ENCODE measurements around the gene TBCD. TPM values are rescaled to one million over a fixed set of nuclear protein-coding genes. Genes with fewer than 3 reads are reported as not detected.

The TBCD gene
- total RNA-seq, 1 donor from 2014 or later: 50.9 TPM

DNA sequence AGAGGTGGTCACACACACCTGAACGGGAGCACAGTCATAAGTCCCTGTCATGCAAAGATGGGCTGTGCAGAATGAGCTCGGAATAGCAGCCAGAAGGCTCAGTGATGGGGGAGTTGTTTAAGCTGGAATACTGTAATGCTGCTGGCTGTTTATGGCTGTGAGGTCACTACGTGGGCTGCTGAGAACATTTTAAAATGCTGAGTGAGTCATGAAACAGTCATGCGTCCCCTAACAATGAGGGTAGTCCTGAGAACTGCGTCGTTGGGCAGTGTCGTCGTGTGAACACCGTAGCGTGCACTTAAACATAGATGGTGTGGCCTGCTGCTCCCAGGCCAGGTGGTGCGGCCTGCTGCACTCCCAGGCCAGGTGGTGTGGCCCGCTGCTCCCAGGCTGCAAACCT is 39.7 kb downstream of the TBCD start:
- DNase-seq: peak; percentile 91

DNA sequence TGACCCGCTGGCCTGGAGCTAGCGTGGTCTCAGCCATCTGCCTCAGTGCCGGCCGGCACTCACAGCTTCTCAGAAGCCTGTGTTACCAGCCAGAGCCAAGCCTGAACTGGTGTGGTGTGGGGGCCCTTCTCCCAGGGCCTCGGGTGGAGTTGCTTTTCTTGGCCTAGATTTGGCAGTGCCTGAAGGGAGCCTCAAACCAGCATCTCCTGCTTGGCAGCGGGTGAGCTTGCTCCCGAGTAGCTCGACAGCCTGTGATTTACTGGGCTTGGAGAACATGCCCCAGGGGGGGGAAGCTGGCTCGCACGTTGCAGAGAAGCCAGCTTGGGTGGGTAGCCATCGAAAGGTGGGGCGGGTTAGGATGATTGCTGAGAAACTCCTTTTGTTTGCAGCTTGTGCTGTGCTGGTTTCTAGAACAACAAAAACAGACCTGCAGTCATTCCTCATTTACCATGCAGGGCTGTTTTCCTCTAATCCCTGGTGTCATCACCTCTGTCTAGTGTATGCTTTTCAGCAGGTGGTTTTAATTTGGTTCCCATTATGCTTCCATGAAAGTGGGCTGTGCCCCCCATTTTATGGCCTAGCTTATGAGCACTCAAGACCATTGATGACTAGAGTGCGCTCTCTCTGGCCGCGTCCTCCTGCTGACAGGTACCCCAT is 42.2 kb downstream of the TBCD start:
- no peak for DNase-seq

DNA sequence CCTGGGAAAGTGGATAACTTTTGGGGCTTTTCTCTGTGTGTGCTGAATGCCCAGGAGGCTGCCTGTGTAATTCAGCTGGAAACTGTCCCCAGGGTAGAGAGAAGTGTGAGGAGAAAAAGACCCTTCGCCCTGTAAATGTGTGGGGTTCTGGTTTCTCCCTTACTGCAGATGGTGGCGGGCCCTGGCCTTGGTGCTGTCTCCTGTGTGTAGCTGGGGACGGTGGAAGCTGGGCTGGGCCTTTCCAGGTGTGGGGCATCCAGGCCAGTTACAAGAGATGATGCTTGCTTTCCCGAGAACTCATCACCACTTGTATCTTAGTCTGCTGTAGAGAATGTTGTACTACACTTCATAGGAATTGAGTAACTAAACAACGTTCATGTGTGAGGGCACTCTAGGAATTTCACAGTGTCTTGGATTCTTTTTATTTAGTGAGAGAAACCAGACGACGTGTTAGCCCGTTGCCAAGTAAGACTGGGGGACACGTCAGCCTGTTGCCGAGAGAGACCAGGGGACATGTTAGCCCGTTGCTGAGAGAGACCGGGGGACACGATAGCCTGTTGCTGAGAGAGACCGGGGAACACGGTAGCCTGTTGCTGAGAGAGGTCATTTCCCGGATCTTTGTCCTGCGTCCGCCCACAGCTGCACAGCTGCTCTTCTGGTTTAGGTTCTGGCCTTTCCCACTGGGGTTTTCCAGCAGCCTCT is 43.1 kb downstream of the TBCD start:
- peak; percentile 22 for DNase-seq

DNA sequence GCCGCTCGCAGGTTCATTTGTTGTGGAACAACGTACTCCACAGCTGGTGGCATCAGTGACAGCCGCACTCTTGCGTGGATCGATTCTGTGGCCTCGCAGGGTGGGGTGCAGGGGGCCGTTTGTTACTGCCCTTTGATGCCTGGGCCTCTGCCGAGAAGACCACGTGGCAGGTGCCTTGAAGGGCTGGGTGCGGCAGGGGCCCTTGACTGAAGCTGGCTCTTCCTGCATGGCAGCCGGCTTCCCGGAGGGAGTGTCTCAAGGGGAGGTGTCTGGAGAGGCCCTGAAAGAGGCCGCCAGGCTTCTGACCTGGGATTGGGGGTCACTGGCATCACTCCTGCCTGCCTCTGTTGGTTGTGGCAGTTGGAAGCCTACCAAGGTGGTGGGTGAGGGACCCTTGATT is 43.8 kb downstream of the TBCD start:
- no peak for DNase-seq

DNA sequence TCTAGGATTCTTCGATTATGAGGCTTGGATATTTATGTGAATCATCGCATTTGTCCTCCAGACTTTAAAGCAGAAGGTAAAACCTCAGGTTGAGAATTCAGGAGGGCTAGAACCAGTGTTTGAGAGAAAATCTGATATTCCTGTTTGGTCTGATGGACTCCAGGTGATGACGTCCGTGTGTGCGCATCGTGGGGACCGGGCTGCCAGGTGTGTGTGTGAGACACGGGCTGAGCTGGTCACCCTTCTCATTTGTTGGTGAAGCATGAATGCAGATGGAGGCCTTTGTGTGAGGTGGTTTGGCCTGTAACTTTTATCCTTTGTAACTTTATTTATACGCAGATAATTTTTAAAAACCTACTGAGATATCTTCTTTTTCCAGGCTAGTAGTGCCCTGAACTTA is 45.2 kb downstream of the TBCD start:
- no peak for DNase-seq

DNA sequence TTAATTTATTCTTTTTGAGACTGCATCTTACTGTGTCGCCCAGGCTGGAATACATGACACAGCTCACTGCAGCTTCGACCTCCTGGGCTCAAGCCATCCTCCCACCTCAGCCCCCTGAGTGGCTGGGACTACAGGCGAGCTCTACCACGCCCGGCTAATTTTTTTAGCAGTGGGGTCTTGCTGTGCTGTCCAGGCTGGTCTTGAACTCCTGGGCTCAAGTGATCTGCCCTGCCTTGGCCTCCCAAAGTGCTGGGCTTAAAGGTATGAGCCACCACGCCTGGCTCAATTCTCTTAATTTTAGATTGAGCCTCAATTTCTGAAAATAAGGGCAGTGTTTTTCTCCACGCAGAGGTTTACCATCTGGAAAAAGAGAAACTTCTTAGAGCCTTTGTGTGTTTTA is 46.9 kb downstream of the TBCD start:
- no peak for DNase-seq

DNA sequence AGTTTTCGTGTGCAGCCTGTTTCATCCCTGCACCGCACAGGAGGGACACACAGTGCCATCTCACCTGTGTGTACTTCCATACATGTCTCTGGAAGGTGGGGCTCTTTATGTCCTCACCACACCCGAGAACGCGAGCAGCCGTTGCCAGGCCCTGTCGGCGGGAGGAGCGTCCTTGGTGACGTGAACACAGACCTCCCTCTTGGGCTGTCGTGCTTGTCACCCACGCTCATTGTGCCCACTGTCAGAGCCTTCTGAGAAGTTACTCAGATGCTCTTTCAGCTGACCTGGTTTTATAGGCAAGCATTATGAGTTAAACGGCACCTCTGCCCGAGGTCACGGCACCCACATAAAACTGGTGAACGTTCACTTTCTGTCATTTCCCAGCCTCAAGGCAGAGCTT is 47.7 kb downstream of the TBCD start:
- DNase-seq: no peak

DNA sequence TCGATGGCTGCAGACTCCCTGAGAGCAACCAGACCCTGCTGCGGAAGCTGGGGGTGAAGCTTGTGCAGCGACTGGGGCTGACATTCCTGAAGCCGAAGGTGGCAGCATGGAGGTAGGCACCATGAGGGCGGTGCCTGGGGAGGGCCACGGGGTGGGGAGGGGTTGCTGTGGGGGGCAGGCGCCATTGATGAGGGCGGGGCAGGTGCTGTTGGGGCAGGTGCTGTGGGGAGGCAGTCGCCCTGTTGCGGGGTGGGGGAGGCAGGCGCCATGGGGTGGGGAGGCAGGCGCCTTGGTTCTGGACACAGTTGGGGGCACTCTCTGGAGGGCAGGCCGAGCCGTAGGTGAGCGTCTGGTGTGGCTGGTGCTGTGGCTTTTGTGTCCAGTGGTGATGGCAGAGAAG is 49.0 kb downstream of the TBCD start:
- no peak for DNase-seq

DNA sequence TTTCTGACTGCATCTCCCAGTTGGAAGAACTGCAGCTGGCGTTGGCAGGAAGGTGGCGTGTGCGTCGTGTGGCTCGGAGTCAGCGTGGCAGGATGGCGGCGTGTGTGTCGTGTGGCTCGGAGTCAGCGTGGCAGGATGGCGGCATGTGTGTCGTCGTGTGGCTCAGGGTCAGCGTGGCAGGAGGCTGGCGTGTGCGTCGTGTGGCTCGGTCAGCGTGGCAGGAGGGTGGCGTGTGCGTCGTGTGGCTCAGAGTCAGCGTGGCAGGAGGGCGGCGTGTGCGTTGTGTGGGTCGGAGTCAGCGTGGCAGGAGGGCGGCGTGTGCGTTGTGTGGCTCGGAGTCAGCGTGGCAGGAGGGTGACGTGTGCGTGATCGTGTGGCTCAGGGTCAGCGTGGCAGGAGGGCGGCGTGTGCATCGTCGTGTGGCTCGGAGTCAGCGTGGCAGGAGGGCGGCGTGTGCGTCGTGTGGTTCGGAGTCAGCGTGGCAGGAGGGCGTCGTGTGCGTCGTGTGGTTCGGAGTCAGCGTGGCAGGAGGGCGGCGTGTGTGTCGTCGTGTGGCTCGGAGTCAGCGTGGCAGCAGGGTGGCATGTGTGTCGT is 49.6 kb downstream of the TBCD start:
- DNase-seq: no peak

DNA sequence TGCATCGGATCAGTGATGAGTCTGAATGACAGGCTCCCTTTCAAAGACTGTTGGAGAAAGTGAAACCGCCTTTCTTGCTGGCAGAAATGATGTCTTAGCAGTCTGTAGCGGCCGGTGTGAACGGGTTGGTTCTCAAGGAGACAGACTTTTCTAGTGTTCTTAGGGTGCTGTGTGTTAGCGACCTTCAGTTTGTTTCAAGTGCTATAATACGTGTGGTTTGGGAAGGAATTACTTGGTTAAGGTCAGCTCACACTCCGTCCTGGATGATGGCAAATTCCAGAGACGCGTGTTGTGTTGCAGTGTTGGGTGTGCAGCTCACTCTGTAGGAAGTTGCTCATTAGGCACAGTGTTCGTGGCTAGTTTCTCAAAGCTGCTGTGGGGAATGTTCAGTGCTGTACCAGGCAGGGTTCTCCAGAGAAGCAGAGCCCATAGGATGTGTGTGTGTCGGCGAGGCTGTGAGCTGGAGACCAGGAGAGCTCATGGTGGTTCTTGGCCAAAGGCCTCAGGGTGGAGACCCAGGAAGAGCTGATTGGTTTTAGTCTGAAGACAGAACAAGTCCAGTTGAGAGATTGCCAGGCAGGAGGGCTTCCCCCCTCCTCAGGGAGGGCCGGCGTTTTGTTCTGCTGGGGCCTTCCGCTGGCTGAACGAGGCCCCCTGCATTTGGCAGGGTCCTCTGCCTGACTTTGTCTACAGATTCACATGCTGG is 50.4 kb downstream of the TBCD start:
- DNase-seq: no peak

DNA sequence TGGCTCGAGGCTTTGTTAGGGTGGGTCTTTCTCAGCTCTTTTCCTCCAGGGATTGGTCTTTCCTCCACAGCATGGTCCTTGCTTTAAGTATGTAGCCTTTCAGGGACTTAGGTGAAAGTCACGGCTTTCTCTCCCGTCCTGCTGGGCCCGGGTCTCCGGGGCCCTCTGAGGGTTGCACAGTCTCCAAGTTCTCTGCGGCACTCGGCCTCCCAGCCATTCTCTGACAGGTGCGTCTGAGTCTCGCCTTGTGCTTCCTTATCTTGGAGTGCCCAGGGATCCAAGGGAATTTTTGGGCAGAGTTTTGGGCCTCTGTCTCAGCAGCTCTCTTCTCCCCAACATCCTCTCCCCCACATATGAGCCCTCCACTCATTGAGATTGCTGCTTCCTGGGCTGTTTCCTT is 51.3 kb downstream of the TBCD start:
- no peak for DNase-seq

DNA sequence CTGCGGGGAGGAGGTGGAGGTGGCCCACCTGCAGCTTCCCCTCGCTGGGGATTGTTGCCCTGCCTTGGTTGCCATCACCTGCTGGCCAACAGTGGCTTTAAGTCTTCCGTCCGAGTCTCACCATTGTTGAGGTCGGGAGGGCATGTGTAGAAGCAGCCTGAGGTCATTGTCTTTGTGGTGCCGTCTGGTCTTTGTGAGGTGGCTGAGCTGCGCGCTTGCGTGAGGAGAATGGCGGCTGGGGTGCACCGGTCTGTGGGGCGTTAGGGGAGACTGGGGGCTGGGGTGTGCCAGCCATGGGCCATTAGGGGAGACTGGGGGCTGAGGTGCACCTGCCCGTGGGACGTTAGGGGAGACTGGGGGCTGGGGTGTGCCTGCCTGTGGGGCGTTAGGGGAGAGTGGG is 51.7 kb downstream of the TBCD start:
- DNase-seq: no peak

DNA sequence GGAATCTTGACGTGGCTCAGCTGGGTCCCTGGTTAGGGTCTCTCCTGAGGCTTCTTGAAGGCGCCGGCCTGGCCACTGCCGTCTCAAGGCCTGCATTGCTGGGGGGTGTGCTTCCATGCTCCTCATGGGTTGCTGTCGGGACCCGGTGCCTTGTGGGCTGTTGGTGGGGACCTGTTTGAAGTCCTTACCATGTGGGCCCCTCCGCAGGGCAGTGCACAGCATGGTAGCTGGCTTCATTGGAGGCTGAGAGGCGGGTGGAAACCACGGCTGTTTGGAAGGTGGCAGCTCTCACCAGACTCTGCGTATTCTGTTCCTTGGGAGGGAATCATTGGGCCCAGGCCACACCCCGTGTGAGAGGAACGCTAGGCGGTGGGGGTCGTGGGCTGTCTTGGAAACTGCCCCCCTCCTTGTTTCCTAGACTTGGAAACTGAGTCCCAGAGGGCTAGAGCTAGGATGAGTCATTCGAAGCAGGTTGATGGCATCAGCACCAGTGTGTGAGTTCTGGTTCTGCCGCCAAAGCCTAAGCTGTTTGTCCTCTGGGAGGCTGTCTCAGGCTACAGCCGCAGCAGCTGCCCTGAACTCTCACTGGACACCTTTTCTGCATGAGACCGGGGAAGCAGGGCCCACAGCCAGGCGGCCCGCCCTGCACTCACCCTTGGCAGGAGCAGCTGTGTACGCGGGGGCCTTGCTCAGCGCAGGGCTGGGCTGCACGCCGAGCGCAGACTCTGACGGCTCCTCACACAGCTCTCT is 52.8 kb downstream of the TBCD start:
- DNase-seq: no peak

DNA sequence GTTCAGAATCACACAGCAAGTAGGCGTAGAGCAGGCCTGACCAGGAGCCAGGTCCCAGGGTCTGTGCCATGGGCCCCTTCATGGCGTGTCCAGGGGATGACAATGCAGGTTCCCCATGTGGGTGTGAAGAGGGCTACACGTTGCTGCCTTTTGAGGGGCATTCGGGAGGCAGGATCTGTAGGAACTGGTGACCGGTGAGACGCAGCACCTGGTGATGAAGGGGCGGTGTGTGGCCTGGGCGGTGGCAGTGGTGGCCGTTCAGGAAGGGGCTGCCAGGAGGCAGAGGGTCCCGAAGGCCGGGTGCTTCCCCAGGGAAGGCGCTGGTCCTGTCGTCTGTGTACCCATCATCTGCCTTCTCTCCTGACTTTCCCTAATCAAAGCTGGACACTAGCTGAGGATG is 53.4 kb downstream of the TBCD start:
- no peak for DNase-seq

DNA sequence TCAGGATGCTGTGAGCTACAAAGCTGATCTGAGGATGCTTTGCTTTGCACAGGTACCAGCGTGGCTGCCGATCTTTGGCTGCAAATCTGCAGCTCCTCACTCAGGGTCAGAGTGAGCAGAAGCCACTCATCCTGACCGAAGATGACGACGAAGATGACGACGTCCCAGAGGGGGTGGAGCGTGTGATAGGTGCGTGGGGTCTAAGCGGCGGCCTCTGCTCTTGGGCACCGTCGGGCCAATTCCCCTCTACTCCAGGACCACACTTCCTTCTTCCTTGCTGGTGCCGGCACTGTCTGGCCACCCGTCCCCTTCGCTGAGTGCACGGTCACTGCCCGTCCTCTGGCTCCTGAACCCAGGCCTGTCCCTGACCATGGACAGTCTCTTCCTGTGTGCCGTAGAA is 54.0 kb downstream of the TBCD start:
- DNase-seq: no peak

DNA sequence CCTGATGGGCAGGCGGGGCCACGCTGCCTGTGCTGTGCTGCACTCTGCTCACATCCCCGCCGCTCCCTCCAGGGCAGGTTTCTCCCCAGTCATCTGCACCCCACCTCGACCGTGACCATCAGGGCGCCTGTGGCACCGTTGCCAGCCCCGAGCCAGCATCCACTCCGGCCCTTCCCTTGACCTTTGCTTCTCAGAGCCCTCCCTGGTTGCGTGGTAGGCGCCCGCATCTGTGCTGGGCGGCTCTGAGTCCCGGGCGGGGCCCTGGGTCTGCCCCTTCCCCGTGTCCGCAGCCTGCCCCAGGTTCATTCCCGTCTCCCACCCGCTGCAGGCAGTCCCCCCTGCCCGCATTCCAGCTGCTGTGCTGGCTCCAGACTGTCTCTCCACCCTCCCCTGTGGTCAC is 54.8 kb downstream of the TBCD start:
- DNase-seq: no peak

DNA sequence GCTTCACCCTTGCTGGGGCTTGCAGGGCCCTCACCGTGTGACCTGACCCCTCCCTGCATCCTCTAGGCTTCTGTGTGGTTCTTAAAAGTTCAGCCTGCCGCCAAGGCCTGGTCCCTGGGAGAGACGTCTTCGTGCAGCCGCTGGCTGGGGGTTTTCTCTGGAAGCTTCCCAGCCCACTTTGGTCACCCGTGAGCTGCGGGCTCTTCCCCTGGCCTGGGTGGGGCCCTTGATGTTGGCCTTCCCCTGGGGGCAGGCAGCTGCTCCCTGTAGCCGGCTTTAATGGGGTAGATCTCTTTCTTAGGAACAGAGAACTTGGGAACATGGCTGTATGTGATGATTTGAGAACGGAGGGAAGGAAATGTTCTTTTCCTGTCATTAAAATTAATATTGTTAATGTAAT is 55.2 kb downstream of the TBCD start:
- no peak for DNase-seq

DNA sequence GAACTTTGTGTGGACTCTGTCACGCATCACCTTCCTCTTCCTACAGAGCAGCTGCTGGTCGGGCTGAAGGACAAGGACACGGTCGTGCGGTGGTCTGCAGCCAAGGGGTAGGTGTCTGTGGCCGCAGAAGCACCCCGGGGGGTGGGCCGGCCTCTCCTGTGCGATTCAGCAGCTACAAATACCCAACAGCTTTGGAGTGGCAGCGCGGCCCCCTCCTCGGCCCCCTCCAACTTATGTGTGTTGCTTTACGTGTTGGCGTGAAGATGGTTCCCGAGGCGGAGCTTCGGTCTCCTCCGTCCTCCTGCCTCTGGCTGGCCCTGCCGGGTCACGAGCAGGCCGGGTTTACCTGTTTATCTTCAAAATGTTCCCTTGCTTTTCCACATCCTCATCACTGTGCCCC is 55.7 kb downstream of the TBCD start:
- DNase-seq: no peak

DNA sequence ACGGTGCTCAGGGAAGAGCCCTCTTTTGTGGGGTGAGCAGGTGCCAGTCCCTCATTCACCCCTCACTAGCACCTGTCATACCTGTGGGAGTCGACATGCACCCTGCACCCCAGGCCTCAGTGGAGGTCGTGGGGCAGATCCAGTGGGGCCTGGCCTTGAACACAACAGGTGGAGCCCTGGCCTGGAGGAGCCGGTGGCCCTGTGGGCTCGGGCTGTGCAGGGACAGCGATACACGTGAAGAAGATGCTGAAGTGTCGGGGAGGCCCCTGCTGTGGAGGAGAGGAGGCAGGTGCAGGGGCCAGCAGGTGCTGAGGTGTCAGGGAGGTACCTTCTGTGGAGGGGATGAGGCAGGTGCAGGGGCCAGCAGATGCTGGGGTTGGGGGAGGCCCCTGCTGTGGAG is 56.1 kb downstream of the TBCD start:
- DNase-seq: no peak

DNA sequence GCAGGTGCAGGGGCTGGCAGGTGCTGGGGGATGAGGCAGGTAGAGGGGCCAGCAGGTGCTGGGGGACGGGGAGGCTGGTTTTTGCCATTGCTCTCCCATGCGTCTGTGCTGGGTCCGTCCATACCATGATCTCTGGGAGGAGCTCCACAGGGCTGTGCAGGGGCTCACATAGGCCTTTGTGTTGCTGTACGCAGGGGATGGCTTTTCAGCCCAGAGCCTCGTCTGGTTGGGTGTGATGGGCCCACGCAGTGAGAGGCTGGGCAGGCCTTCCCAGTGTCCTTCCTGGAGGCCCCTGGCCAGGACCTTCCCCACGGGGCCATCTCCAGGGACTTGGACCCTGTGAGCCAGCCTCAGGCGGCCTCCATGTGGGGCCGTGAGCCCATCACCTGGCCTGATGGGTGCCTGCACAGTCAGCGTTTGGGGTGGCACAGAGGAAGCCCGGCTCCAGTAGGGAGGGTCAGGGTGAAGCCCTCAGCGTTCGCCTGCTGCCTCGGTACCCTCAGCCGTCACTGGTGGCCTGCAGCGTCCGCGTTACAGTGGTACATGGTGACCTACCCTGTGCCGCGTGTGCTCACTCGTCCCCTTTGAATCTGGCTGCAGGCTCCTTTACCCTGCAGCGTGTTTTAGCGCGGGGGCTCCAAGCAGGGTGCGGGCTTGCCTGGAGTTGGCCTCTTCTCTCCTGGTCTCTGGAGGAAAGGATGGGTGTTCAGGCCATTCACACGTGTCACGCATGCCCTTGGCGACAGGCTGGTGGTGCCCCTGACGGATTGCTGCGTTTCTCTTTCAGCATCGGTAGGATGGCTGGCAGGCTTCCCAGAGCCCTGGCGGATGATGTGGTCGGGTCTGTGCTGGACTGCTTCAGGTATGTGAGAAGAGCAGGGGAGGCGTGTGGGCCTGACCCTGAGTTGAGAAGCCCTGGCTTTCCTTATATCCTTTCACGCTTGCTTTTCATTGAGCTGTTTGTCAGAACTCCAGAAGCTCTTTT is 57.3 kb downstream of the TBCD start:
- DNase-seq: no peak

DNA sequence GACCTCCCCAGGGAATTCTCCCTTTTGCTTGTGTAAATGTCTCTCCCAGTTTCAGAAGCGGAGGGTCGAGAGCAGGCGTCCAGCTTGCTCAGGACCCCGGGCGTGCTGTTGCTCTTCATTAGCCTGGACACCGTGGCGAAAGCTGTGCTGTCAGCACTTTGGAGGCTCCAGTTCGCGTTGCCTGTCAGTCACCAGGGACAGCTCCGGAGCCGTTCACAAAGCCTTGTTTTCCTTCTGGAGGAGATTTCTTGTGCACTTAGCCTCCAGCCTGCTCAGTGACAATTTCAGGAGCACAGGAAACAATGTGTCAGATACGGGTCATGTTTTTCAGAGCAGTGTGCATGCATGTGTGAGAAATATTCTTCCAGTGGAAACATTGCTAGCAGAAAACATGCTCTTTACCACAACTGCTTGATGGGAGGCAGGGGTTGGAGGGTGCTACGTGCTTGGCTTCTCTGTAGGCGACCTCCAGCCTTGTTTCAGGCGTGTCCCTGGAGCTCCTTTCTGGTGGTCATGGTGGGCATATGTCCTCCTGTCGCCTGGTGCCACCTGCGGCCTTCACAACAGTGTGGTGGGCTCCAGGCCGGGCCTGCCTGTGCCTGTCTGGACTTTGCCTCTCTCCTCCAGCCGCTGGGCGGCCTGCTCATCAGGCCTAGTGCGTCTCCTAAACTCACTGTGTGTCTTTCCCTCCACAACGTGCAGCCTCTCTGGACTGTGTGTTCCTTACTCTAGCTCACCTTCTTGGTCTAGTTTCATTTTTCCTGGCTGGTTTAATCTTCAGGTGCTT is 59.0 kb downstream of the TBCD start:
- peak; percentile 44 for DNase-seq
